Panc1 (cell line): ENCODE data around the gene AKAP6. TPM values are rescaled to one million over a fixed set of nuclear protein-coding genes. Genes with fewer than 3 reads are reported as not detected.

Experiments used
- ATAC-seq: fragments of 200-7000 bp; cut with Tn5 transposase; 2 replicates; pipeline ENCODE4 v1.9.1; 2020; ENCODE audit warnings: mild to moderate bottlenecking, moderate library complexity
- BruUV-seq: library from RNA; stranded (reverse); fragments of 400-500 nt; replicated peaks from 2 replicates; lab custom pipeline; 2021; lab: Mats Ljungman, UMichigan
- CTCF ChIA-PET: fragments of 300-600 bp; sonication (Branson Sonifier 250); formaldehyde crosslinking; loops from one replicate; lab custom pipeline; 2022; ENCODE audit warnings: antibody characterized with exemption; lab: Charles Lee
- POLR2A ChIA-PET: fragments of 300-600 bp; sonication (Branson Sonifier 250); formaldehyde crosslinking; loops from one replicate; lab custom pipeline; 2022; ENCODE audit warnings: antibody characterized with exemption; lab: Charles Lee
- DNase-seq: peaks from one replicate; pipeline ENCODE4 v3.0.0-alpha.2; 2010; ENCODE audit warnings: low read depth, low spot score
- H3K27ac ChIP-seq: 2 replicates; pipeline ENCODE4 v1.5.1; 2011; ENCODE audit warnings: mild to moderate bottlenecking, low read length, inconsistent platforms
- H3K27me3 ChIP-seq: fragments of 200-500 bp; sonication (Bioruptor generic); 2 replicates; pipeline ENCODE4 v1.6.0; 2014; ENCODE audit warnings: low read length, inconsistent platforms; ENCODE audit not compliant: control insufficient read depth, insufficient read depth
- H3K36me3 ChIP-seq: fragments of 200-500 bp; sonication (Bioruptor generic); 2 replicates; pipeline ENCODE4 v1.5.1; 2014; ENCODE audit warnings: inconsistent platforms, mild to moderate bottlenecking, low read length, moderate library complexity; ENCODE audit not compliant: control insufficient read depth, insufficient read depth
- H3K4me1 ChIP-seq: 2 replicates; pipeline ENCODE4 v1.5.1; 2011; ENCODE audit warnings: inconsistent platforms, mild to moderate bottlenecking, low read length, moderate library complexity; ENCODE audit not compliant: control insufficient read depth, insufficient read depth
- H3K4me3 ChIP-seq, 2 experiments: 2 replicates each; pipeline ENCODE4 v1.5.1; 2011 to 2012; ENCODE audit warnings: low read depth in 2 of 2, low read length in 2 of 2, mild to moderate bottlenecking in 2 of 2, inconsistent platforms in 1 of 2, moderate library complexity in 1 of 2
- H3K9me3 ChIP-seq: fragments of 200-500 bp; sonication (Bioruptor generic); 2 replicates; pipeline ENCODE4 v1.5.1; 2014; ENCODE audit warnings: low read depth, mild to moderate bottlenecking, inconsistent platforms, low read length, moderate library complexity; ENCODE audit not compliant: control insufficient read depth, insufficient read depth
- CTCF ChIP-seq: fragments of 450-650 bp; IDR thresholded peaks from 2 replicates; pipeline ENCODE4 v1.5.1; 2017; ENCODE audit warnings: mild to moderate bottlenecking
- POLR2AphosphoS5 ChIP-seq: IDR thresholded peaks from 2 replicates; pipeline ENCODE4 v1.6.1; 2012; ENCODE audit warnings: mild to moderate bottlenecking, low read depth, low read length, moderate library complexity
- REST ChIP-seq, 2 experiments: IDR thresholded peaks; 2 replicates each; pipeline ENCODE4 v1.6.1; 2011 to 2012; ENCODE audit warnings: low read depth in 2 of 2, control low read depth in 1 of 2, low read length in 1 of 2, mild to moderate bottlenecking in 1 of 2, moderate library complexity in 1 of 2; ENCODE audit not compliant: insufficient read depth in 1 of 2
- SIN3A ChIP-seq: IDR thresholded peaks from 2 replicates; pipeline ENCODE4 v1.6.1; 2012; ENCODE audit warnings: low read depth, mild to moderate bottlenecking, low read length, moderate library complexity, borderline replicate concordance; ENCODE audit not compliant: insufficient read depth
- TCF7L2 ChIP-seq: IDR thresholded peaks from 2 replicates; pipeline ENCODE4 v1.6.1; 2011; ENCODE audit warnings: mild to moderate bottlenecking, low read depth, low read length, inconsistent platforms
- in situ Hi-C: cut with HindIII; loops from 2 replicates; pipeline ENCODE4 v1.10.0; 2016; ENCODE audit warnings: low sequenced_read_pairs, low pct_unique_long_range_greater_than_20kb
- intact Hi-C: fragments of 100-400 bp; cut with micrococcal nuclease; formaldehyde crosslinking; loops from one replicate; pipeline ENCODE4 v1.10.0; 2022; ENCODE audit not compliant: unreplicated experiment
- total RNA-seq: library from RNA; stranded (reverse); gene quantifications from one replicate; pipeline ENCODE4 v1.2.1, GENCODE V29; 2021; ENCODE audit not compliant: unreplicated experiment

AKAP6 gene
- total RNA-seq, 1 experiment from 2014 or later, result 0.82 TPM

- in situ Hi-C loops, result no loop called here
- H3K4me3 ChIP-seq, result no peak overlapping the region
- POLR2A ChIA-PET, result no interaction called here
- ATAC-seq (no peak), DNase-seq (no peak)
- H3K36me3 ChIP-seq, result no peaks in the 10 kb centered on the region
- CTCF ChIA-PET, result no interaction called here
- no peak overlapping the region for H3K27ac ChIP-seq
- TF ChIP-seq REST (IDR thresholded peaks at IDR 0.05; ENCODE audit: insufficient read depth in 1 of 2, low read depth in 2 of 2, low read length in 1 of 2), result no peak
- TF ChIP-seq POLR2AphosphoS5, result no peak
- TF ChIP-seq SIN3A, result no peak
- TF ChIP-seq TCF7L2, result no peak
- no peak for TF ChIP-seq CTCF
- no peaks in the 10 kb centered on the region for H3K4me1 ChIP-seq
- no peaks in the 10 kb centered on the region for H3K9me3 ChIP-seq
- H3K27me3 ChIP-seq, result no peaks in the 10 kb centered on the region
- intact Hi-C loops, result no loop called here
- BruUV-seq, result no TSS peak
Observed at GRCh38 chr14:32678088-32678487, 349.0 kb downstream of the AKAP6 start.

GRCh38 chr14:32679927-32680612 lies 351.0 kb downstream of the AKAP6 start:
- H3K27ac ChIP-seq, result no peak overlapping the region
- BruUV-seq, result no TSS peak
- intact Hi-C loops (no loop called here), in situ Hi-C loops (no loop called here)
- ATAC-seq, result no peak
- H3K27me3 ChIP-seq, result no peaks in the 10 kb centered on the region
- CTCF ChIA-PET, result no interaction called here
- no peaks in the 10 kb centered on the region for H3K9me3 ChIP-seq
- H3K36me3 ChIP-seq, result no peaks in the 10 kb centered on the region
- H3K4me3 ChIP-seq, result no peak overlapping the region
- H3K4me1 ChIP-seq, result no peaks in the 10 kb centered on the region
- TF ChIP-seq POLR2AphosphoS5, result no peak
- TF ChIP-seq CTCF, result no peak
- no peak for TF ChIP-seq TCF7L2
- TF ChIP-seq REST (IDR thresholded peaks at IDR 0.05; ENCODE audit: insufficient read depth in 1 of 2, low read depth in 2 of 2, low read length in 1 of 2), result no peak
- TF ChIP-seq SIN3A, result no peak
- DNase-seq, result no peak
- POLR2A ChIA-PET, result no interaction called here
